ENCODE results near the gene ERC2.

The ERC2 gene

GRCh38 chr3:55805169-55805568, 663.1 kb downstream of the ERC2 start:
- no peak overlapping the region for H3K4me3 ChIP-seq (replicated peaks; ENCODE audit: low read depth, low read length)
- DNase-seq (ENCODE audit: extremely low read depth, low read depth) = no peak
- TF ChIP-seq CTCF (IDR thresholded peaks at IDR 0.05; ENCODE audit: low read depth, low read length, missing control alignments) = no peak

GRCh38 chr3:55804170-55805095, 663.8 kb downstream of the ERC2 start:
- H3K4me3 ChIP-seq (replicated peaks; ENCODE audit: low read depth, low read length) = no peak overlapping the region
- no peak for DNase-seq (ENCODE audit: extremely low read depth, low read depth)
- no peak for TF ChIP-seq CTCF (IDR thresholded peaks at IDR 0.05; ENCODE audit: low read depth, low read length, missing control alignments)

- H3K4me3 ChIP-seq (replicated peaks; ENCODE audit: low read depth, low read length) = no peak overlapping the region
- no peak for TF ChIP-seq CTCF (IDR thresholded peaks at IDR 0.05; ENCODE audit: low read depth, low read length, missing control alignments)
- no peak for DNase-seq (ENCODE audit: extremely low read depth, low read depth)
These were observed 665.5 kb downstream of the ERC2 start for GRCh38 chr3:55802816-55803215.

- no peak for DNase-seq (ENCODE audit: extremely low read depth, low read depth)
- no peak overlapping the region for H3K4me3 ChIP-seq (replicated peaks; ENCODE audit: low read depth, low read length)
- TF ChIP-seq CTCF (IDR thresholded peaks at IDR 0.05; ENCODE audit: low read depth, low read length, missing control alignments) = no peak
These were observed 666.6 kb downstream of the ERC2 start for GRCh38 chr3:55801676-55802075.

GRCh38 chr3:55801068-55801467, 667.2 kb downstream of the ERC2 start:
- no peak overlapping the region for H3K4me3 ChIP-seq (replicated peaks; ENCODE audit: low read depth, low read length)
- no peak for DNase-seq (ENCODE audit: extremely low read depth, low read depth)
- no peak for TF ChIP-seq CTCF (IDR thresholded peaks at IDR 0.05; ENCODE audit: low read depth, low read length, missing control alignments)

- no peak for TF ChIP-seq CTCF (IDR thresholded peaks at IDR 0.05; ENCODE audit: low read depth, low read length, missing control alignments)
These were observed 670.5 kb downstream of the ERC2 start for GRCh38 chr3:55797775-55798174.

More at GRCh38 chr3:55797775-55798174, 670.5 kb downstream of the ERC2 start:
- DNase-seq (ENCODE audit: extremely low read depth, low read depth) = no peak
- no peak overlapping the region for H3K4me3 ChIP-seq (replicated peaks; ENCODE audit: low read depth, low read length)
